Measurements from ENCODE around the gene DNAJC7. TPM values are rescaled to one million over a fixed set of nuclear protein-coding genes. Genes with fewer than 3 reads are reported as not detected.
A peak's percentile ranks its signal among the peaks of the same experiment; 100 is the strongest.

DNAJC7 gene
- total RNA-seq, 1 experiment from 2014 or later, result 60.1 TPM

DNA sequence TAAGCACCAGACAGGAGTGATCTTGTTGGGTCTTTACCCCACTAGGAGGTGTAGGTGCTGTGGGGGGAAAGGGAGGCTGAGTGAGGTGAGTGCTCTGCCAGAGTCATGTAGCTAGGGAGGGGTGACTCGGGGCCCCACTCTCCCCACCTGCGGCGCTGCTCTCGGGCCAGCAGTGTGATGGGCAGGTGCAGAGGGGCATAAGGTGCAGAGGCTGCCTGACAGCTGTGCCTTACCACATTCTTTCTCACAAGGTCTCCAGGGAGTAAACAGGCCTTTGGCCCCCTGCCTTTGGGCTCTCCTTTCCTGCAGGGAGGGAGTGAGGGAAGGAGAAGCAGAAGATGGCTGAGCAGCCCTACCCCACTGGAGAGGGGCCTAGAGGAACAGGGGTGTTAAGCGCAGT, 55.1 kb downstream of the DNAJC7 start:
- Histone ChIP-seq H3K9ac (ENCODE audit: low read length) (no peak overlapping the region), H3K9me2 (replicated peaks; ENCODE audit: low read length) (no peaks in the 10 kb centered on the region), H2AFZ (ENCODE audit: low read length) (no peak overlapping the region), H3K36me3 (ENCODE audit: low read depth, low read length) (no peaks in the 10 kb centered on the region), H3K9me3 (ENCODE audit: low read length) (no peaks in the 10 kb centered on the region), H3F3A (ENCODE audit: low read length, unreplicated experiment) (no peaks in the 10 kb centered on the region), H3K27me3 (ENCODE audit: low read length) (no peaks in the 10 kb centered on the region), H3K4me3 (ENCODE audit: low read length) (no peak overlapping the region), H3K79me2 (ENCODE audit: low read length) (peaks cover 5% of the 10 kb centered on the region), H3K4me2 (ENCODE audit: low read length) (no peak overlapping the region), H3K4me1 (ENCODE audit: insufficient read depth, low read length) (peaks cover 13% of the 10 kb centered on the region), H4K20me1 (ENCODE audit: low read length) (no peaks in the 10 kb centered on the region), H3K27ac (ENCODE audit: low read length) (no peak overlapping the region)
- TF ChIP-seq EZH2phosphoT487 (IDR thresholded peaks at IDR 0.05; ENCODE audit: borderline replicate concordance, low read length) (no peak), EZH2 (IDR thresholded peaks at IDR 0.05; ENCODE audit: low read length, unreplicated experiment) (no peak)
- TF ChIP-seq, protein P1, sequence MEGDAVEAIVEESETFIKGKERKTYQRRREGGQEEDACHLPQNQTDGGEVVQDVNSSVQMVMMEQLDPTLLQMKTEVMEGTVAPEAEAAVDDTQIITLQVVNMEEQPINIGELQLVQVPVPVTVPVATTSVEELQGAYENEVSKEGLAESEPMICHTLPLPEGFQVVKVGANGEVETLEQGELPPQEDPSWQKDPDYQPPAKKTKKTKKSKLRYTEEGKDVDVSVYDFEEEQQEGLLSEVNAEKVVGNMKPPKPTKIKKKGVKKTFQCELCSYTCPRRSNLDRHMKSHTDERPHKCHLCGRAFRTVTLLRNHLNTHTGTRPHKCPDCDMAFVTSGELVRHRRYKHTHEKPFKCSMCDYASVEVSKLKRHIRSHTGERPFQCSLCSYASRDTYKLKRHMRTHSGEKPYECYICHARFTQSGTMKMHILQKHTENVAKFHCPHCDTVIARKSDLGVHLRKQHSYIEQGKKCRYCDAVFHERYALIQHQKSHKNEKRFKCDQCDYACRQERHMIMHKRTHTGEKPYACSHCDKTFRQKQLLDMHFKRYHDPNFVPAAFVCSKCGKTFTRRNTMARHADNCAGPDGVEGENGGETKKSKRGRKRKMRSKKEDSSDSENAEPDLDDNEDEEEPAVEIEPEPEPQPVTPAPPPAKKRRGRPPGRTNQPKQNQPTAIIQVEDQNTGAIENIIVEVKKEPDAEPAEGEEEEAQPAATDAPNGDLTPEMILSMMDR (conservative IDR thresholded peaks at IDR 0.05; ENCODE audit: low read depth, low read length), result no peak
- POLR2A ChIA-PET (ENCODE audit: unreplicated experiment), result no interaction called here
- CTCF ChIA-PET, result no interaction called here
- no TSS peak for BruUV-seq (replicated peaks)
- no peak for DNase-seq
- intact Hi-C loops (cut with micrococcal nuclease), result no loop called here
- no peak for ATAC-seq

DNA sequence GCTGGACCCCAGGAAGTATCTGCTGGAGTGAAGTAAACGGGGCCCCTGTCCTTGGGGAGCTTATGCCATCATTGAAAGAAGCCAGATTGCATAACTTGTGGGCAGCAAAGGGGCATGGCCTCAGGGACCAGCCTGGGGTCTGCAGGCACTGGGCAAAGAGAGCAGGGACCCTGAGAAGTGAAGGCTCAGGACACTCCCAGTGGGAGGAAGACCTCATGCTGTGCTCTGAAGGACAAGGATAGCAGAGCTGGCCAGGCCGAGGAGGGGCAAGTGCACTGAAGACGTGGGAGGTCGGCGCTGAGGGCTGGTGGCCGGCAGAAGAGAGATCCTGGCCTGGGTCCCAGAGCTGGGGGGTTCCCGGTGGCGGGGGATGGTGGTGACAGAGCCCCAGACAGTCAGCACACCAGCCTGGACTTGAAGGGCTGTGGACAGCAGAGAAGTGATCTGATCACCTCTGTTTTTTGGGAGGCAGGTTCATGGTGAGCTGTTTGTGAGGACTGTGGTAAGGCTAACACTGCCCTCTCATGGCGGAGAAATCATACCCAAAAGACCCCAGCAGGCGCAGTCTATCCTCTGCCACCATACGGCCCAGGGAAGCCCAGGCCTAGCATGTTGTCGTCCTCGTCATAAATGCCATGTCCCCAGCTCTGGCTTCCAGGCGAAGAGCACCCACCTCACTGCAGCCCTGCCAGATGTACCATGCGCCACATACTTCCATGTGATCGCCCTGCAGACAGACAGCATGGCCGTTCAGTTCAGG, 57.7 kb downstream of the DNAJC7 start:
- BruUV-seq (replicated peaks), result no TSS peak

DNA sequence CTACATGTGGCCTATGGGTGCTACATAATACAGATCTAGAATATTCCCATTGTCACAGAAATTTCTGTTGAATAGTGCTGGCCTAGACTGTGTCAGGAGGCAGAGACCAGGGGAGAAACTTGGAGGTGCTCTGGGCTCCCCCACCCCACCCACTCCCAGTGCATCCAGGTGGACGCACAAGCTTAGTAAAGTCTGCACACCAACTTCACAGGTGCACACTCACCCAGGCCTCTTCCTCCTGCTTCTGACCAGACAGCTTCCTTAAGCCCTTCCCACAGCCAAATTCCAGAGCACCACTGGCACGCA, 58.3 kb downstream of the DNAJC7 start:
- POLR2A ChIA-PET (ENCODE audit: unreplicated experiment), result no interaction called here
- Histone ChIP-seq H3K27ac (ENCODE audit: low read length) (no peak overlapping the region), H4K20me1 (ENCODE audit: low read length) (no peaks in the 10 kb centered on the region), H3K27me3 (ENCODE audit: low read length) (no peaks in the 10 kb centered on the region), H3K9ac (ENCODE audit: low read length) (no peak overlapping the region), H3K9me3 (ENCODE audit: low read length) (no peaks in the 10 kb centered on the region), H3K9me2 (replicated peaks; ENCODE audit: low read length) (no peaks in the 10 kb centered on the region), H3K79me2 (ENCODE audit: low read length) (no peaks in the 10 kb centered on the region), H2AFZ (ENCODE audit: low read length) (no peak overlapping the region), H3K4me2 (ENCODE audit: low read length) (no peak overlapping the region), H3F3A (ENCODE audit: low read length, unreplicated experiment) (no peaks in the 10 kb centered on the region), H3K4me1 (ENCODE audit: insufficient read depth, low read length) (no peaks in the 10 kb centered on the region), H3K36me3 (ENCODE audit: low read depth, low read length) (no peaks in the 10 kb centered on the region), H3K4me3 (ENCODE audit: low read length) (no peak overlapping the region)
- no peak for DNase-seq
- no TSS peak for BruUV-seq (replicated peaks)
- CTCF ChIA-PET, result interaction anchor here (0.5 to 1.4 kb wide), 3 partner anchors 28 to 568 kb away, joined by 3 to 5 read pairs (median 3); partner anchors contain the start of gene ODAD4
- ATAC-seq, result no peak
- TF ChIP-seq EZH2phosphoT487 (IDR thresholded peaks at IDR 0.05; ENCODE audit: borderline replicate concordance, low read length) (no peak), EZH2 (IDR thresholded peaks at IDR 0.05; ENCODE audit: low read length, unreplicated experiment) (no peak)
- TF ChIP-seq, protein P1 (conservative IDR thresholded peaks at IDR 0.05; ENCODE audit: low read depth, low read length), result no peak
- intact Hi-C loops (cut with micrococcal nuclease), result no loop called here

More for the DNA sequence above, 57.7 kb downstream of the DNAJC7 start:
- no peaks in the 10 kb centered on the region for H3F3A ChIP-seq (ENCODE audit: low read length, unreplicated experiment)
- no peak overlapping the region for H3K9ac ChIP-seq (ENCODE audit: low read length)
- intact Hi-C loops (cut with micrococcal nuclease), result no loop called here
- no peaks in the 10 kb centered on the region for H4K20me1 ChIP-seq (ENCODE audit: low read length)
- H3K4me2 ChIP-seq (ENCODE audit: low read length), result no peak overlapping the region
- H3K4me3 ChIP-seq (ENCODE audit: low read length), result no peak overlapping the region
- no peaks in the 10 kb centered on the region for H3K79me2 ChIP-seq (ENCODE audit: low read length)
- no peaks in the 10 kb centered on the region for H3K9me3 ChIP-seq (ENCODE audit: low read length)
- no peaks in the 10 kb centered on the region for H3K4me1 ChIP-seq (ENCODE audit: insufficient read depth, low read length)
- no peaks in the 10 kb centered on the region for H3K27me3 ChIP-seq (ENCODE audit: low read length)
- no peak overlapping the region for H2AFZ ChIP-seq (ENCODE audit: low read length)
- H3K27ac ChIP-seq (ENCODE audit: low read length), result no peak overlapping the region
- POLR2A ChIA-PET (ENCODE audit: unreplicated experiment), result no interaction called here
- DNase-seq (peak; percentile 48), ATAC-seq (peak; percentile 77)
- no peaks in the 10 kb centered on the region for H3K36me3 ChIP-seq (ENCODE audit: low read depth, low read length)
- TF ChIP-seq EZH2phosphoT487 (IDR thresholded peaks at IDR 0.05; ENCODE audit: borderline replicate concordance, low read length), result no peak
- TF ChIP-seq, protein P1 (conservative IDR thresholded peaks at IDR 0.05; ENCODE audit: low read depth, low read length), result peak; percentile 42
- CTCF ChIA-PET, result interaction anchor here (0.5 to 1.4 kb wide), 3 partner anchors 29 to 568 kb away, joined by 3 to 5 read pairs (median 3); partner anchors contain the start of gene ODAD4
- no peaks in the 10 kb centered on the region for H3K9me2 ChIP-seq (replicated peaks; ENCODE audit: low read length)

All from PC-3 (cell line).